Astrocyte (in vitro differentiated cells and primary cell): ENCODE measurements around the gene SCYGR6.

ENCODE experiments used
- EZH2 ChIP-seq: IDR thresholded peaks from 2 replicates; pipeline ENCODE4 v1.6.1; 2012; ENCODE audit warnings: mild to moderate bottlenecking, low read length, inconsistent platforms; ENCODE audit not compliant: insufficient read depth
- TF ChIP-seq, protein P1 (sequence below): IDR thresholded peaks from 2 replicates; pipeline ENCODE4 v1.5.1; 2011; ENCODE audit warnings: low read depth, mild to moderate bottlenecking, inconsistent platforms, low read length, moderate library complexity; ENCODE audit not compliant: insufficient read depth

DNA sequence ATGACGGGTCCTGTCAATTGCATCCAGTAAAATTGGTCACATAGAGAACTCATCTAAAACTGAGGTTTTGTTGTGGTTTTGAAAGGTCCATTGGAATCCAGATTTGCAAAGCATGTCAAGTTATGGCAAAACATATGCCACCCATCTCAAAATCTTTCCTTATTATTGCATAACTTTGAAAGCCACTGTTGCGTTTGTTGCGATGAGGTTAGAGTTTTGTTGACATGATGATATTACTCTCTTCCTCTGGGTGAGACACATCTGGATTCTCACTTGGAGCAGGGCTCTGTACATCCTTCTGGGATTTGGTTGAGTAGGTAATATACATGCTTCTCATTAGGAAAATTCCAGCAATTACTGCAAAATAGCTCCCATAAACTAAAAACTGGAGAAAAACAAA, 37.4 kb downstream of the SCYGR6 start:
- TF ChIP-seq, protein P1, sequence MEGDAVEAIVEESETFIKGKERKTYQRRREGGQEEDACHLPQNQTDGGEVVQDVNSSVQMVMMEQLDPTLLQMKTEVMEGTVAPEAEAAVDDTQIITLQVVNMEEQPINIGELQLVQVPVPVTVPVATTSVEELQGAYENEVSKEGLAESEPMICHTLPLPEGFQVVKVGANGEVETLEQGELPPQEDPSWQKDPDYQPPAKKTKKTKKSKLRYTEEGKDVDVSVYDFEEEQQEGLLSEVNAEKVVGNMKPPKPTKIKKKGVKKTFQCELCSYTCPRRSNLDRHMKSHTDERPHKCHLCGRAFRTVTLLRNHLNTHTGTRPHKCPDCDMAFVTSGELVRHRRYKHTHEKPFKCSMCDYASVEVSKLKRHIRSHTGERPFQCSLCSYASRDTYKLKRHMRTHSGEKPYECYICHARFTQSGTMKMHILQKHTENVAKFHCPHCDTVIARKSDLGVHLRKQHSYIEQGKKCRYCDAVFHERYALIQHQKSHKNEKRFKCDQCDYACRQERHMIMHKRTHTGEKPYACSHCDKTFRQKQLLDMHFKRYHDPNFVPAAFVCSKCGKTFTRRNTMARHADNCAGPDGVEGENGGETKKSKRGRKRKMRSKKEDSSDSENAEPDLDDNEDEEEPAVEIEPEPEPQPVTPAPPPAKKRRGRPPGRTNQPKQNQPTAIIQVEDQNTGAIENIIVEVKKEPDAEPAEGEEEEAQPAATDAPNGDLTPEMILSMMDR = no peak
- TF ChIP-seq EZH2 = no peak
